ENCODE results near the gene PDE4D. TPM values are rescaled to one million over a fixed set of nuclear protein-coding genes. Genes with fewer than 3 reads are reported as not detected.
"Not testable (repeated sequence)": the region's sequence is repeated elsewhere in the genome, so short reads cannot be mapped to it uniquely, and the experiment has no call there.

Gene PDE4D
- total RNA-seq, 1 donor from 2014 or later, result 81.0 TPM

DNA sequence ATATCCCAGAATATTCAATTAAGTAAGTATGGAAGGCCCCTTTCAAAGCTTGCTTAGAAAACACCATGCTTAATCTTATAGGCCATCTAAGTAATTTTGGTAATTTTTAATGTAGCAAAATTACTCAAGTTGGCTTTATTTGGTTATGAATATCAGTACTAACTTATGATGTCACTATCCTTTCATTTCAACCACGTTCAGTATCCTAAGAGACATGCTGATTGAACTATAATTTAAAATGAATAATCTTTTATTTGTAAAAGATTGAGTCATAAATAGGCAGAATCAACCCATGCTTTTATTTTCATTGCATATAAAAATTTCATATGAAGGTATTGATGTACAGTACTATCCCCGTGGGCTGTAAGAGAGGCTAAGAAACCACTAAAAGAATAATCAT, 923.7 kb downstream of the PDE4D start:
- intact Hi-C loops (cut with micrococcal nuclease), result no loop called here

GRCh38 chr5:58969253-58969652, 924.3 kb downstream of the PDE4D start:
- intact Hi-C loops (cut with micrococcal nuclease), result no loop called here

- intact Hi-C loops (cut with micrococcal nuclease), result no loop called here
Measured at GRCh38 chr5:58968350-58968749, 925.2 kb downstream of the PDE4D start.

GRCh38 chr5:58967597-58968281, 925.8 kb downstream of the PDE4D start:
- intact Hi-C loops (cut with micrococcal nuclease), result no loop called here

- intact Hi-C loops (cut with micrococcal nuclease), result loop anchor here (1.0 kb wide), 2 partner anchors 75 to 80 kb away; no protein-coding TSS in a partner anchor
Measured at GRCh38 chr5:58965677-58966414, 927.7 kb downstream of the PDE4D start.

GRCh38 chr5:58963821-58964220, 929.7 kb downstream of the PDE4D start:
- intact Hi-C loops (cut with micrococcal nuclease), result no loop called here

DNA sequence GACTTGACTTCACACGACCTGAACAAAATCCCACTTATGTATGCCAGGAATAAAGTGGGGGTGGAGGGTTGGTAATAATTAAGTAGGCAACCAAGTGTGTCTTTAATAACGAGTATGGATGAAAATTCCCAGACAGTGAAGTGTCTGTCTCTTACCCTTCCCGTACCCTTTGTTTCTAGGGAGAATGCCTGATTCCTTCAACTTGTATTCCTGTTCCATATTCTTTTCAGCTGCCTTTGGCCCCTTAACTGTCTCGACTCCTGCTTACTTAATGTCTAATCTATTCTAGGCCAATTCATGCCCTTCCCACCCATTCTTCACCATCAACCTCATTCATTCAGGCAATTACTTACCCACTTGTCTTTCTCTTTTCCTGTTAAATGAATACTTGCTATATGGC, 930.2 kb downstream of the PDE4D start:
- intact Hi-C loops (cut with micrococcal nuclease), result no loop called here

- intact Hi-C loops (cut with micrococcal nuclease), result no loop called here
Measured at GRCh38 chr5:58961631-58962280, 931.8 kb downstream of the PDE4D start.

- intact Hi-C loops (cut with micrococcal nuclease), result no loop called here
Measured at GRCh38 chr5:58958701-58959100, 934.8 kb downstream of the PDE4D start.

- intact Hi-C loops (cut with micrococcal nuclease), result not testable (repeated sequence)
Measured at GRCh38 chr5:58953218-58953617, 940.3 kb downstream of the PDE4D start.

DNA sequence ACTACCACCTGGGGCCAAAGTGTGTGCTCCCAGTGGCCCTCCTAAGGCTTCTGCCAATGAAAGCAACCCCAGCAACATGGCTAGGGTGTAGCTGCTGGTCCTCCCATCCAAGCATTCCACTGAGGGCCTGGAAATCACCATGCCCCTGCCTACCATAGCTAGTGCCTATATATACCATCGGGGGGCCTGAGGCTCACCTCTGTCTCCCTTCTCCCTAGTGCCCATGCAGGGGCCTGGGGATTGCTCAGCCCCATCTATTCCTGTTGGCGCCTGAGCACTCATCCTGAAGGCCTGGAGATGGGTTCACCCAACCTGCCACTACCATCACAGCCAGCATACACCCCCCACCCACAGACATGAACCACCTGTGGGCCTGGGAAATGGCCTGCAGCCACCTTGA, 943.3 kb downstream of the PDE4D start:
- intact Hi-C loops (cut with micrococcal nuclease), result no loop called here

DNA sequence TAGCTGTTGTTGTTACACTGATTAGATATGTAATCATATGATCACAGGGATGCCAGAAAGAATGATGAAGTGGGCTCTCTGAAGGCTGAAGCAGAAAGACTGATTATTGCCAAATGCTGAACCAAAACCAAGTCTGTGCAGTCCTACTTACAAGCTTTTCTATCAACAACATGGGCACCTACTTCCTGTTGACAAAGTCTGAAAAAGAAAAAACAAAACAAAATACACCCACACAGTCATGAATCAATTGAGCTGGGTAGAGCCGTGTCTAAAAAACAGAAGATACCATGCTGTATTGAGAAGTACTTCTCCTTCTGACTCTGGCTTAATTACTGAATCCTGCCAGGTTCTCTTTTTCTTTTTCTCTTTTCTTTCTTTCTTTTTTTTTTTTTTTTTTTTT, 947.3 kb downstream of the PDE4D start:
- intact Hi-C loops (cut with micrococcal nuclease), result no loop called here

DNA sequence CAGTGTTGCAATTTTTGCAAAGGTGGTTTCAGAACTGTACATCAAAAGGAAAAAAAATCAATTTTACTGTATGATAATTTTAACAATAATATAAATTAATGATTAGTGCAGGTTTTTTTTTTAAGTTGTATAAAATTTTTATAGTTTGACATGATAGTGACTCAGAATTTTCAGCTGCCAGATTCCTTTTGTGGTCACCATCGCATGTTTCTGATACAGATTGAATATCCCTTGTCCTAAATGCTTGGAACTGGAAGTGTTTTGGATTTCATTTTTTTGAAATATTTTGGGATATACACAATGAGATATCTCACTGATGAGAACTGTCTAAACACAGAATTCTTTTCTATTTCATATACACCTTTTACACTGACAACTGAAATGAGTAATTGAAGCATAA, 949.3 kb downstream of the PDE4D start:
- intact Hi-C loops (cut with micrococcal nuclease), result no loop called here

DNA sequence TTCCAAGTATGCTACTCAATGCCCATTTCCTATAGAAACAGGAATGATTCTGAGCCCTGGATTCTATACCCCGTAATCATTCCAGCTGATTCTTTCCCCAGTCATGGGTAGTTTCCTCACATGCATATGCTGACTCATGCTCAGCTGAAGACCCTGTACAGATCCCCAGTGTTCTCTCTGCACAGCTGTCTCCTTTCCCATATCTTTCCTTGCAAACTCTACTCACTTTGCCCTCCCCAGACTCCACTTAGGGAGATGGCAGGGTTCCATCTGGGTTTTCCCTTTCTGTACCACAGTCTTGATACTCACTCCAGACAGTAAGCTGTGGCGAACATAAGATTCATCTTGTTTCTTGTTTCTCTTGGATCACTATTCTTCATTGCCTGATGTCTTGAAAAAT, 953.1 kb downstream of the PDE4D start:
- intact Hi-C loops (cut with micrococcal nuclease), result no loop called here

- intact Hi-C loops (cut with micrococcal nuclease), result no loop called here
Measured at GRCh38 chr5:58939664-58940063, 953.9 kb downstream of the PDE4D start.

DNA sequence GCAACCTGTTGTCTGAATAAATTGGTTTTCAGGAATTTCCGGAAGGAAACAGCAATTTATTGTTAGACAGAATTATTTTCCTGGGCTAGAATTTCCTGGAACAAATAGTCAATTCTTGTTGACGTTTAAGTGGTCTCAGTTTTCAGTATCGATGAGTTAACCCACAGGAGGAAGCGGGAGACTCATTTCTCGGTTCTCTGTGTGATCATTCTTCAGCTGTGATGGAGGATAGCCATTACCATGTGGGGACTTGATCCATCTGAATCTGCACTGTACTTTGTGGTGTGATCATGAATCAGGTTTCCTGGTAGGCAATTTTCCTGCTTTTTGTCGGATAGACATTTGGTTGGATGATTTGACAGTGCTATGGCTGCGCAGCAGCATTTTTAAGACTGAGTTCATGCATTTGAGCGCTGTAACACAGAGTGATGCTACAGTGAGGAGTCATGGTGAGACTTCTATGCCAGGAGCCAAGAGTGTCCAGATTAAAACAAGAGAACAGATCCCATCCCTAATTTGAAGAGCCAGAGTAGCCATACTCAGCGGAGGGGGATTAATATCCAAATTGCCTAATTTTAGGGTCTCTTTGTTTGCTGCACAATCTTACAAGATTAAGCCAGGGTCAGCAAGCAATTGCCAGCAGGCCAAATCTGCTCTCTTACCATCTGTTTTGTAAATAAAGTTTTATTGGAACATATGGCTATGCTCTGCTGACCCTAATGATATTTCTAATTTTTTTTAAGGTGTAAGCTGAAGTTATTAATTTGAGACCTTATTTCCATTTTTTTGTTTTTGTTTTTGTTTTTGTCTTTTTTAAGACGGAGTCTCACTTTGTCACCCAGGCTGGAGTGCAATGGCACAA, 954.7 kb downstream of the PDE4D start:
- intact Hi-C loops (cut with micrococcal nuclease), result no loop called here

DNA sequence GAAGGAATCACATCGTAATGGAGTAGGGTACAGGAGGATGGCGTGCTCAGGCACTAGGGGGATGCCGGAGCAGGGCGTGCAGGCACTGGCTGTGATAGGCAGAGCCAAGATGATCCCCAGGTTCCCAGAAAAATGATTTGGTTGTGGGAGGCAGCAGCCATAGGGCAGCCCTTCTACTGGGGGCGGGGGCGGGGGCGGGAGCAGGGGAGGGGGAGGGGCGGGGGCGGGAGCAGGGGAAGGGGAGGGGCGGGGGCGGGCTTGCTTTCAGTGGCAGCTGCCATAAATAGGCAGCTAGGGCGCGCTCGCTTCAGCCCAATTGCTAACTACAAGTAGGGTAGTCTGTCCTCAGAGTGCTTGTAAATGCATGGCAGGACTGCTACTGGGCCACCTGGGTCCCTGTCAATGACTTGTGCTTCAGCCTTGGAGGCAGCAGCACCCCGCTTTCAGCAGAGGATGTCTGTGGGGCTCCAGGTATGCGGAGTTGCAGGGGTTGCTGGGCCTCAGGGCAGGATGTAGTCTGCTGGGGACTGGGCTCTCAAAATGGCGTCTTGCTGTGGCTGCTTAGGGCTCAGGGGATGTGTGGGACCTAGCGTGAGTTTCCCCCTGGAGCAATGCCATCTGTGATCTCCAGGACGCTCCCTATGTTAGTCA, 956.4 kb downstream of the PDE4D start:
- intact Hi-C loops (cut with micrococcal nuclease), result no loop called here

DNA sequence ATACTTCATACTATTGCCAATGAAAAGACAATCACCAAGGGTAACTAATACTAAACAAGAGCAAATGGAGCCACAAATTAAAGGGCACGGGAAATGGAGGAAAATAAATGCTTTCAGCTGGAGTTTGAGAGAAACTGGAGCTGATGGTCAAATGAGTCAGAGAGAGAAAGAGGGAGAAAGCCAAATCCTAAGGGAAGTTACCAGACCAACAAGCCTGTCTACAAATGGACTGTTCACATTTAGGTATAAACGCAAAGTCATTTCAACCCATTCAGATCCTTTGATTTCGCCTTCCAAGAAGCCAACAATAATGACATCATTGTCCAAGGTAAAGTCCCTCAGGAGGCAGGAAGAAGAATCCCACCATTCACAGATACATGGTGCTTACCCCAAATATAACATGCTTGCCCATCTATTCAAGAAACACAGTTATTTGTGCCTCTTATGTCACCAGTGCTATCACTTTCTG, 958.9 kb downstream of the PDE4D start:
- intact Hi-C loops (cut with micrococcal nuclease), result no loop called here

GRCh38 chr5:58933891-58934628, 959.5 kb downstream of the PDE4D start:
- intact Hi-C loops (cut with micrococcal nuclease), result no loop called here

GRCh38 chr5:58932057-58932612, 961.4 kb downstream of the PDE4D start:
- intact Hi-C loops (cut with micrococcal nuclease), result loop anchor here (1.0 kb wide), 1 partner anchor 172 kb away; no protein-coding TSS in a partner anchor
